Stomach (tissue), 9 donors: ENCODE data around the gene FAM107B. TPM values are rescaled to one million over a fixed set of nuclear protein-coding genes. Genes with fewer than 3 reads are reported as not detected.

Experiments
- DNase-seq, 2 donors: peaks; one replicate each; pipeline versions ENCODE4 v3.0.0 to v3.0.0-alpha.2; 2013 to 2019
- H3K27ac ChIP-seq, 5 donors: fragments of 200-600 bp in 4 of 5; sonication (generic) in 4 of 5; one replicate each; pipeline ENCODE4 v1.5.1; 2013 to 2019; ENCODE audit warnings: mild to moderate bottlenecking in 1 of 5, moderate library complexity in 1 of 5
- H3K27me3 ChIP-seq, 3 donors: fragments of 200-600 bp; sonication (generic); one replicate each; pipeline ENCODE4 v1.5.1; 2017 to 2019; ENCODE audit warnings: mixed run types in 1 of 3
- H3K36me3 ChIP-seq, 4 donors: fragments of 200-600 bp; sonication (generic); 1 replicate in 3 of 4; 2 replicates in 1 of 4; pipeline ENCODE4 v1.5.1; 2016 to 2019
- H3K4me1 ChIP-seq, 4 donors: fragments of 200-600 bp; sonication (generic); one replicate each; pipeline ENCODE4 v1.5.1; 2016 to 2019
- H3K4me3 ChIP-seq, 4 donors: fragments of 200-600 bp; sonication (generic) in 3 of 4; one replicate each; pipeline ENCODE4 v1.5.1; 2016 to 2019; ENCODE audit warnings: mild to moderate bottlenecking in 1 of 4
- H3K9me3 ChIP-seq, 4 donors: fragments of 200-600 bp; sonication (generic); one replicate each; pipeline ENCODE4 v1.5.1; 2016 to 2019
- EP300 ChIP-seq: sonication (generic); formaldehyde crosslinking; IDR thresholded peaks from one replicate; pipeline ENCODE4 v1.6.1; 2017; ENCODE audit warnings: antibody characterized with exemption
- POLR2A ChIP-seq, 4 donors: fragments of 450-650 bp; IDR thresholded peaks; one replicate each; pipeline ENCODE4 v1.6.1; 2016; ENCODE audit warnings: antibody characterized with exemption in 4 of 4, control low read depth in 2 of 4, mild to moderate bottlenecking in 1 of 4, moderate library complexity in 1 of 4
- POLR2AphosphoS5 ChIP-seq, 3 donors: sonication (generic); formaldehyde crosslinking; IDR thresholded peaks; one replicate each; pipeline ENCODE4 v1.6.1; 2016; ENCODE audit warnings: antibody characterized with exemption in 3 of 3
- WGBS, 5 donors: extraction: QIAGEN DNeasy Blood & Tissue Kit in 3 of 5; methylation state at CpG; one replicate each; pipeline versions ENCODE4 v1.1.5 to v1.1.7; 2013 to 2018; 5-methylcytosine and 5-hydroxymethylcytosine counted together
- intact Hi-C: fragments of 100-400 bp; cut with DNase I; formaldehyde crosslinking; loops from one replicate; pipeline ENCODE4 v1.15.1; 2023; ENCODE audit warnings: low total_unique reads
- polyA plus RNA-seq, 3 donors: library from polyadenylated mRNA; stranded (reverse); fragments of 200-250 nt; gene quantifications; one replicate each; pipeline ENCODE4 v1.2.3, GENCODE V29; 2013
- total RNA-seq, 5 donors: library from RNA; depleted of rRNA; stranded (reverse); fragments of >200 nt; gene quantifications; one replicate each; pipeline versions ENCODE4 v1.1.0 to v1.2.3, GENCODE V29; 2014 to 2016
- TF ChIP-seq, protein P1 (sequence below), 7 experiments: fragments of 450-650 bp in 4 of 7; fragments of 200-600 bp in 3 of 7; sonication (generic) in 3 of 7; IDR thresholded peaks; one replicate each; pipeline ENCODE4 v1.5.1; 2016 to 2019; ENCODE audit warnings: antibody characterized with exemption in 7 of 7, control low read depth in 2 of 7, mild to moderate bottlenecking in 1 of 7
- donor health status: healthy with polysubstance abuse.
- donor health status: Bipolar disorder and iron deficiency.
- donor health status: healthy.

Gene FAM107B
- total and polyA plus RNA-seq, 8 donors = 18.7 to 397 (median 160) TPM

DNA sequence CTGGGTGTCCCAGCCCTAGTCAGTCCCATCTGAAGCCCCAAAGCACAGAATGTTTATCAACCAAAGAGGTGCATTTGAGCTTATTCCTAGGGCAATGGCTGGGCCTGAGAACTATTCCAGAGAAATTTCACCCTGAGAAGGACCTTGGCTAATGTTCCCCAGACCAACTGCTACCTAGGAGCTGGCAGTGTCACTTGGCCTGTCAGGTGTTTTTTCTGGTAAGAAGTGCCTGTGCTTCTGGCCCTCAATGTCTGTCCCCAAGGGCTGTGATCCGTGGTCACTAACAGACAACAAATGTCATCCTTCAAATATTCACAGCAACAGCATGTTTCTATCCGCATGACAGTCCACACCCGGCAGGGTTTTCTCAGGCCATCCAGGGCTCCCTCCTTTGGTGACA, 234.6 kb downstream of the FAM107B start:
- intact Hi-C loops = no loop called here
- WGBS, 5 donors = 55 to 76% (median 74%) methylated on average over 3 of the region's 3 CpGs
- DNase-seq = no peak
- H3K27ac ChIP-seq = peak overlapping the region in 4 of 5 donors; percentile 40 to 76 (median 63)
- H3K9me3 ChIP-seq = no peaks in the 10 kb centered on the region
- TF ChIP-seq POLR2A (IDR thresholded peaks at IDR 0.05) (no peak), POLR2AphosphoS5 (IDR thresholded peaks at IDR 0.05) (no peak)
- peaks cover 28 to 86% (median 50%) of the 10 kb centered on the region in 4 donors for H3K4me1 ChIP-seq
- no peaks in the 10 kb centered on the region for H3K27me3 ChIP-seq
- peaks cover 17 to 49% (median 25%) of the 10 kb centered on the region in 4 donors for H3K36me3 ChIP-seq
- no peak overlapping the region for H3K4me3 ChIP-seq

DNA sequence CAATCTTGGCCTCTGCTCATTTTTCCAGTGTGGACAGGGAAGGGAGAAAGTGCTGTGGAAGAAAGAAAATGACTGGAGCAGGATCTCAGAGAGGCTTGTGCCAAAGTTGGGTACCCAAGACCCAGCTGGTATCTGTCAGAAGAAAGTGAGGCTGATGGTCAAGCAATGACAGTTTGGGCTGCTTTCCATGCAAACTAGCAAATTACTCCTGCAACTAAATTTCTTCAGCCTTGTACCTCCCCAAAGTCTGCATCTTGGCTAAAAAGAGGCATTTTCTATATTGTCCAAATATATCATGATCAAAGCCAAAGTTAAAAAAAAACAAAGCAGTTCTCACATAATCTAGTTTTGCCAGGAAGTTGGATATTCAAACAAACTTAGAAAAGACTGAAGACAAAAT, 235.5 kb downstream of the FAM107B start:
- Histone ChIP-seq H3K4me3 (no peak overlapping the region), H3K27me3 (no peaks in the 10 kb centered on the region), H3K36me3 (peaks cover 17 to 55% (median 28%) of the 10 kb centered on the region in 4 donors), H3K9me3 (no peaks in the 10 kb centered on the region), H3K27ac (peak overlapping the region in 2 of 5 donors; percentile 40 to 76), H3K4me1 (peaks cover 25 to 87% (median 48%) of the 10 kb centered on the region in 4 donors)
- intact Hi-C loops = loop anchor here (10.0 kb wide), 1 partner anchor 286 kb away; no protein-coding TSS in a partner anchor
- DNase-seq = no peak
- TF ChIP-seq EP300 (no peak), POLR2A (IDR thresholded peaks at IDR 0.05) (no peak), POLR2AphosphoS5 (IDR thresholded peaks at IDR 0.05) (no peak)
- TF ChIP-seq, protein P1, sequence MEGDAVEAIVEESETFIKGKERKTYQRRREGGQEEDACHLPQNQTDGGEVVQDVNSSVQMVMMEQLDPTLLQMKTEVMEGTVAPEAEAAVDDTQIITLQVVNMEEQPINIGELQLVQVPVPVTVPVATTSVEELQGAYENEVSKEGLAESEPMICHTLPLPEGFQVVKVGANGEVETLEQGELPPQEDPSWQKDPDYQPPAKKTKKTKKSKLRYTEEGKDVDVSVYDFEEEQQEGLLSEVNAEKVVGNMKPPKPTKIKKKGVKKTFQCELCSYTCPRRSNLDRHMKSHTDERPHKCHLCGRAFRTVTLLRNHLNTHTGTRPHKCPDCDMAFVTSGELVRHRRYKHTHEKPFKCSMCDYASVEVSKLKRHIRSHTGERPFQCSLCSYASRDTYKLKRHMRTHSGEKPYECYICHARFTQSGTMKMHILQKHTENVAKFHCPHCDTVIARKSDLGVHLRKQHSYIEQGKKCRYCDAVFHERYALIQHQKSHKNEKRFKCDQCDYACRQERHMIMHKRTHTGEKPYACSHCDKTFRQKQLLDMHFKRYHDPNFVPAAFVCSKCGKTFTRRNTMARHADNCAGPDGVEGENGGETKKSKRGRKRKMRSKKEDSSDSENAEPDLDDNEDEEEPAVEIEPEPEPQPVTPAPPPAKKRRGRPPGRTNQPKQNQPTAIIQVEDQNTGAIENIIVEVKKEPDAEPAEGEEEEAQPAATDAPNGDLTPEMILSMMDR (IDR thresholded peaks at IDR 0.05) = no peak

DNA sequence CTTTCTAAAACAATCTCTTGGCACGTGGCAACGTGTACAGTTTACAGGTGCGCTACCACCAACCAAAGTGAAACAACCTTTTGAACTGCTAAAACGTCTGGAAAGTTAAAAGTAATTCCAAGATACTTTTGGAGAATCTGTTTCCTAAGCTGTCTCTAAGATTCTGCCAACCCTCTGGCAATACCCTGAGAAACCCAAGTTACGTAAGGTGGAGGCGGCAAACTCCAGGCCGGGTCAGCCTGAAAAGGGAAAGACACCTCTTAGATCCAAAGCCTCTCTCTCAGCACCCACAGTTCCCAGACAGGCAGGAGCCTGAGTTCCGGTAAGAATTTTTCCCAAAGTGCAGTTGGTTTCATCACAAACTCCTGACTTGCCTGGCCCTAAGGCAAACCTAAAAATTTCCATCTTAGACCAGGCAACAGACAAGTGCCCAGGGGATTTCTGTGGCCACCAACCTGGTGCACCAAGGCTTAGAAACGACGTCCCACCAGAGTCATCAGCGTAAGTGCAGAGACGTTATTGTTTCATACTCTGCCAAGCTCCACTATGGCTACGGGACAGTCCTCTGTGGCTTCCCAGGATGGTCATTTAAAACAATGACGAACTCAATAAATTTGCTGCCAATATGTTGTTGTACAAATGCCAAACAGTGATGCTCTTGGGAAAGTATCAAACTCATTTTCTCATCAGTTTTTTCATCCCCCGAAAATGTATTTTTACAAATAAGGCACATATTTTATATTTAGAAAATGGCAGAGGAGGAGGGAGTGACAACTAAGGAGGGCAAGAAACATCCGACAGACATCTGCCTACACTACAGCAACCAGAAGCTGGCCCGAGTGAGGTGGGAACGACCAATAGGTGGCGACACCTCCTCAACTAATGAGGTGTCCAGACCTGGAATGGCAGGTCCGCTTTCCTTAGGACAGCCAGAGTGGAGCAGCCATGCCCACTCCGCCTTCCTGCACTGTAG, 238.2 kb downstream of the FAM107B start:
- Histone ChIP-seq H3K9me3 (no peaks in the 10 kb centered on the region), H3K4me3 (no peak overlapping the region), H3K36me3 (peaks cover 14 to 62% (median 33%) of the 10 kb centered on the region in 4 donors), H3K27ac (peak overlapping the region; percentile 20 to 56 (median 42)), H3K4me1 (peaks cover 44 to 89% (median 52%) of the 10 kb centered on the region in 4 donors), H3K27me3 (no peaks in the 10 kb centered on the region)
- TF ChIP-seq EP300 = no peak
- TF ChIP-seq, protein P1 (IDR thresholded peaks at IDR 0.05) = peak in 5 of 7 experiments; percentile 26 to 69 (median 50)
- peak in 2 of 3 donors; percentile 8 to 25 for TF ChIP-seq POLR2AphosphoS5 (IDR thresholded peaks at IDR 0.05)
- peak; percentile 84 to 85 for DNase-seq
- WGBS, 5 donors = 52 to 59% (median 56%) methylated on average over 21 of the region's 21 CpGs
- intact Hi-C loops = loop anchor here (10.0 kb wide), 1 partner anchor 288 kb away; no protein-coding TSS in a partner anchor

DNA sequence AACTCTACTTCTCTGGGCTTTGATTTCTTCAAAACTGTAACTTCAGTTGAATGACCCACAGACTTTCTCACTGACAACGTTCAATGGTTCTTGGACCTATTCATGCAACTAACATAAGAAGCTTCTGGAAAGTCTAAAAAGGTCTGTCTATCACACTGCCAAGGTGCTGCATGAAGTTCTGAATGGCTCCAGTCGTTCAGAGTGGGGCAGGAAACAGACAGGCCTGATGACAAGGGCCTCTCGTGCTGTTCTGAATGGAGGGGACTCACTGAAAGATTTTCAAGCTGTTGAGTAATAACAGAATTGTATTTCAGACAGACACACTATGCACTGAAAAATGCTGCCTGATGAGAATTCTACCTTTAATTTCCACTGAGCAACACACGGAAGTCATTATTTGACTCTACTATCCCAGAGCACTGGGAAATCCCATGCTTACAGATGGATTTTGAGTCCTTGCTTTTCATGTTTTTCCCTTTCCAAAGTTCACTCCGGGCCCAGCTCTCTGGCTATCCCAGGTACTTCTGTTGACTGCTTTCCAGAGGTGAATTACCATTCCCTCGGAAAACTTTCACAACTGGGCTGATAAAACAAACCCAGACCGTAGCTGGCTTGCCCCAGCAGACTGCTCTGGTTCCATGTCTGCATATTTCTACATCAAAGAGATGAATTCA, 239.1 kb downstream of the FAM107B start:
- DNase-seq = no peak
- peaks cover 11 to 56% (median 26%) of the 10 kb centered on the region in 4 donors for H3K36me3 ChIP-seq
- H3K4me1 ChIP-seq = peaks cover 44 to 87% (median 53%) of the 10 kb centered on the region in 4 donors
- H3K9me3 ChIP-seq = no peaks in the 10 kb centered on the region
- intact Hi-C loops = loop anchor here (10.0 kb wide), 1 partner anchor 289 kb away; no protein-coding TSS in a partner anchor
- H3K27me3 ChIP-seq = no peaks in the 10 kb centered on the region
- peak overlapping the region; percentile 8 to 56 (median 42) for H3K27ac ChIP-seq
- H3K4me3 ChIP-seq = no peak overlapping the region
- TF ChIP-seq POLR2A (IDR thresholded peaks at IDR 0.05) (no peak), POLR2AphosphoS5 (IDR thresholded peaks at IDR 0.05) (no peak), EP300 (no peak)
- TF ChIP-seq, protein P1 (IDR thresholded peaks at IDR 0.05) = no peak
- WGBS, 5 donors = 36 to 50% (median 44%) methylated on average over 7 of the region's 7 CpGs
